Measurements from ENCODE around the gene DSCAM.

DNA sequence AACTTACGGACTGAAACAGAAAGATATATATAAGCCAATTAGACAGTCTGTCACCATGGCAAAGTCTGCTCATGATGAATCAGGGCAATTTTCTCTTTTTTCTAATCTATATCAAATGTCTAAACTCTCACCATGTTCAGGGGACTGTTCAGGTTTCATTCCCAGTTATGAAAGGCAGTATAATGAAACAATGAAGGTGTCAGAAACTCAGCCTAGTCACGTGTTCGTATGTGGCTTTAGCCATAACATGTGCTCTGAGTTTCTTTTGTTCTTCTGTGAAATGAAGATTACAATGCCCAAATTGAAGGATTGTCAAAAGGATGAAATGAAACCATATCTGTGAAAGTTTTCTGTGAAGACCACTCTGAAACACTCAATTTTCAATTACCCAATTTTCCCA, 392.9 kb downstream of the DSCAM start:
- TF ChIP-seq, protein P1, sequence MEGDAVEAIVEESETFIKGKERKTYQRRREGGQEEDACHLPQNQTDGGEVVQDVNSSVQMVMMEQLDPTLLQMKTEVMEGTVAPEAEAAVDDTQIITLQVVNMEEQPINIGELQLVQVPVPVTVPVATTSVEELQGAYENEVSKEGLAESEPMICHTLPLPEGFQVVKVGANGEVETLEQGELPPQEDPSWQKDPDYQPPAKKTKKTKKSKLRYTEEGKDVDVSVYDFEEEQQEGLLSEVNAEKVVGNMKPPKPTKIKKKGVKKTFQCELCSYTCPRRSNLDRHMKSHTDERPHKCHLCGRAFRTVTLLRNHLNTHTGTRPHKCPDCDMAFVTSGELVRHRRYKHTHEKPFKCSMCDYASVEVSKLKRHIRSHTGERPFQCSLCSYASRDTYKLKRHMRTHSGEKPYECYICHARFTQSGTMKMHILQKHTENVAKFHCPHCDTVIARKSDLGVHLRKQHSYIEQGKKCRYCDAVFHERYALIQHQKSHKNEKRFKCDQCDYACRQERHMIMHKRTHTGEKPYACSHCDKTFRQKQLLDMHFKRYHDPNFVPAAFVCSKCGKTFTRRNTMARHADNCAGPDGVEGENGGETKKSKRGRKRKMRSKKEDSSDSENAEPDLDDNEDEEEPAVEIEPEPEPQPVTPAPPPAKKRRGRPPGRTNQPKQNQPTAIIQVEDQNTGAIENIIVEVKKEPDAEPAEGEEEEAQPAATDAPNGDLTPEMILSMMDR (IDR thresholded peaks at IDR 0.05) = no peak
- TF ChIP-seq POLR2AphosphoS5 (IDR thresholded peaks at IDR 0.05; ENCODE audit: insufficient read depth in 1 of 2, low read depth in 1 of 2) (no peak), POLR2A (IDR thresholded peaks at IDR 0.05) (no peak)

Measured in vagina (tissue), 2 donors.